ENCODE measurements around the gene TTN.

Gene TTN

DNA sequence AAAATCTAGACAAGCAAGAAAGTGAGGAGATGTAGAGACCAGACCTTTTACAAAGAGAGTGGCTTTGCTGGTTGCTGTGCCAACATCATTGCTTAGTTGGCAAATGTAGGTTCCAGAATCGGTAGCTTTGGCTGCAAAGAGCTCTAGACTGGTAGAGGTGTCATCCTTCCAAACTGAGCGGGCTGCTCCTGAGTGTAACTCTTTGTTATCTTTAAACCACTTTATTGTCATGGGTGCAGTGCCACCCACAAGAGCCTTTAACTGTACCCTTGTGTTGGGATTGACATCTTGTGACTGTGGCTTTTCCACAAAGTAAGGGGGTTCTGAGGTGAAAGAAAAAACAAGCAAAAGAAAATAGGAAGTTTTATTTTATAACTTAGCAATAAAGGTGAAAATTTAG, 77.2 kb downstream of the TTN start:
- Histone ChIP-seq H3K27me3 (ENCODE audit: control insufficient read depth, insufficient read depth, low read length) (no peaks in the 10 kb centered on the region), H3K4me1 (ENCODE audit: control insufficient read depth, insufficient read depth, low read length) (no peaks in the 10 kb centered on the region), H3K4me3 (ENCODE audit: low read depth, low read length) (no peak overlapping the region), H3K9me3 (ENCODE audit: control insufficient read depth, insufficient read depth, low read length) (no peaks in the 10 kb centered on the region), H3K9ac (ENCODE audit: low read depth, low read length) (no peak overlapping the region), H3K36me3 (ENCODE audit: control insufficient read depth, insufficient read depth, low read length) (no peaks in the 10 kb centered on the region)

DNA sequence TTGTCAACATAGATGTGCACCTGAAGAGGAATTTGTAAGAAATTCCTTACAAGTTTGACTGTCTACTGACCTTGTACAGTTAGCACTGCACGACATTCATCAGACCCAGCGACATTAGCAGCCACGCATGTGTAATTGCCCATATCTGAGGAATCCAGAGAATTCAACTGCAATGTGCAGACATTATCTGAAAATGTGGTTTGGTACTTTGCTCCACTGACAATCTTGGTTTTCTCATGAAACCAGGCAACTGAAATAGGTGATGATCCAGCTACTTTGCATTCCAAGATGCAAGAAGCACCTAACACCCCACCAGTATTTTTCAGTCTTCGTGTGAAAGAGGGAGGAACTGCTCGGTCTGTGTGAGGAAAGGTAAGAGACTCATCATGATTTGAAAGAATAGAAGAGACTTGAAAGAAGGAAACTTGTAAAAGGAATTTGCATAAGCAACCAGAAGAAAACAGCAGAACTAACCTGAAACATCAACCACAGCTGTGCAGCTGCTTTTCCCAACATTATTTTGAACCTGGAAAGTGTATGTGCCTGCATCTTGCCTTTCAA, 83.4 kb downstream of the TTN start:
- Histone ChIP-seq H3K4me1 (ENCODE audit: control insufficient read depth, insufficient read depth, low read length) (no peaks in the 10 kb centered on the region), H3K9me3 (ENCODE audit: control insufficient read depth, insufficient read depth, low read length) (no peaks in the 10 kb centered on the region), H3K4me3 (ENCODE audit: low read depth, low read length) (no peak overlapping the region), H3K9ac (ENCODE audit: low read depth, low read length) (no peak overlapping the region), H3K27me3 (ENCODE audit: control insufficient read depth, insufficient read depth, low read length) (no peaks in the 10 kb centered on the region), H3K36me3 (ENCODE audit: control insufficient read depth, insufficient read depth, low read length) (no peaks in the 10 kb centered on the region)

GRCh38 chr2:178722296-178722695, 84.9 kb downstream of the TTN start:
- no peaks in the 10 kb centered on the region for H3K27me3 ChIP-seq (ENCODE audit: control insufficient read depth, insufficient read depth, low read length)
- no peaks in the 10 kb centered on the region for H3K4me1 ChIP-seq (ENCODE audit: control insufficient read depth, insufficient read depth, low read length)
- no peaks in the 10 kb centered on the region for H3K9me3 ChIP-seq (ENCODE audit: control insufficient read depth, insufficient read depth, low read length)
- no peak overlapping the region for H3K9ac ChIP-seq (ENCODE audit: low read depth, low read length)
- H3K4me3 ChIP-seq (ENCODE audit: low read depth, low read length) = no peak overlapping the region
- no peaks in the 10 kb centered on the region for H3K36me3 ChIP-seq (ENCODE audit: control insufficient read depth, insufficient read depth, low read length)

GRCh38 chr2:178718988-178719387, 88.2 kb downstream of the TTN start:
- no peaks in the 10 kb centered on the region for H3K9me3 ChIP-seq (ENCODE audit: control insufficient read depth, insufficient read depth, low read length)
- H3K9ac ChIP-seq (ENCODE audit: low read depth, low read length) = no peak overlapping the region
- H3K4me1 ChIP-seq (ENCODE audit: control insufficient read depth, insufficient read depth, low read length) = no peaks in the 10 kb centered on the region
- no peak overlapping the region for H3K4me3 ChIP-seq (ENCODE audit: low read depth, low read length)
- no peaks in the 10 kb centered on the region for H3K27me3 ChIP-seq (ENCODE audit: control insufficient read depth, insufficient read depth, low read length)
- H3K36me3 ChIP-seq (ENCODE audit: control insufficient read depth, insufficient read depth, low read length) = no peaks in the 10 kb centered on the region

GRCh38 chr2:178718283-178718682, 88.9 kb downstream of the TTN start:
- H3K9ac ChIP-seq (ENCODE audit: low read depth, low read length) = no peak overlapping the region
- H3K36me3 ChIP-seq (ENCODE audit: control insufficient read depth, insufficient read depth, low read length) = no peaks in the 10 kb centered on the region
- no peaks in the 10 kb centered on the region for H3K4me1 ChIP-seq (ENCODE audit: control insufficient read depth, insufficient read depth, low read length)
- no peak overlapping the region for H3K4me3 ChIP-seq (ENCODE audit: low read depth, low read length)
- no peaks in the 10 kb centered on the region for H3K27me3 ChIP-seq (ENCODE audit: control insufficient read depth, insufficient read depth, low read length)
- no peaks in the 10 kb centered on the region for H3K9me3 ChIP-seq (ENCODE audit: control insufficient read depth, insufficient read depth, low read length)

DNA sequence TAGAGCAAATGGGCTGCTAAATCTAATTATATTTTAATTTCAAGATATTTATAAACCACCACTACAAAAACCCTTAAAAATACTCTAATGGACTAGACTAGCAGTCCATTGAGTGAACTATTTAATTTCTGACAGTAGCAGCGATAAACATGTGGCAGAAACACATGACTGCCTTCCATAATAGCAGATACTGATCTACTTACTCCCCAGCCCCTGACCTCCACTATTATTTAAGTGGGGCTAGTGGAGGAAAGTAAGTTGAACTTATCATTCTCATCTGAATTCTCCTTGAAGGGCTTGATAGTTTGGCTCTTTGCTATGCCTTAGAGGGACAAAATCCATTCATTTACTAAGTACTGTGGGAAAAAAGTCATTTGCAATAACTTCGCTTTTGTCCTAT, 90.8 kb downstream of the TTN start:
- Histone ChIP-seq H3K4me1 (ENCODE audit: control insufficient read depth, insufficient read depth, low read length) (no peaks in the 10 kb centered on the region), H3K9ac (ENCODE audit: low read depth, low read length) (no peak overlapping the region), H3K9me3 (ENCODE audit: control insufficient read depth, insufficient read depth, low read length) (no peaks in the 10 kb centered on the region), H3K27me3 (ENCODE audit: control insufficient read depth, insufficient read depth, low read length) (no peaks in the 10 kb centered on the region), H3K4me3 (ENCODE audit: low read depth, low read length) (no peak overlapping the region), H3K36me3 (ENCODE audit: control insufficient read depth, insufficient read depth, low read length) (no peaks in the 10 kb centered on the region)

GRCh38 chr2:178715366-178715765, 91.9 kb downstream of the TTN start:
- no peaks in the 10 kb centered on the region for H3K4me1 ChIP-seq (ENCODE audit: control insufficient read depth, insufficient read depth, low read length)
- H3K4me3 ChIP-seq (ENCODE audit: low read depth, low read length) = no peak overlapping the region
- H3K27me3 ChIP-seq (ENCODE audit: control insufficient read depth, insufficient read depth, low read length) = no peaks in the 10 kb centered on the region
- H3K9ac ChIP-seq (ENCODE audit: low read depth, low read length) = no peak overlapping the region
- H3K36me3 ChIP-seq (ENCODE audit: control insufficient read depth, insufficient read depth, low read length) = no peaks in the 10 kb centered on the region
- H3K9me3 ChIP-seq (ENCODE audit: control insufficient read depth, insufficient read depth, low read length) = no peaks in the 10 kb centered on the region

DNA sequence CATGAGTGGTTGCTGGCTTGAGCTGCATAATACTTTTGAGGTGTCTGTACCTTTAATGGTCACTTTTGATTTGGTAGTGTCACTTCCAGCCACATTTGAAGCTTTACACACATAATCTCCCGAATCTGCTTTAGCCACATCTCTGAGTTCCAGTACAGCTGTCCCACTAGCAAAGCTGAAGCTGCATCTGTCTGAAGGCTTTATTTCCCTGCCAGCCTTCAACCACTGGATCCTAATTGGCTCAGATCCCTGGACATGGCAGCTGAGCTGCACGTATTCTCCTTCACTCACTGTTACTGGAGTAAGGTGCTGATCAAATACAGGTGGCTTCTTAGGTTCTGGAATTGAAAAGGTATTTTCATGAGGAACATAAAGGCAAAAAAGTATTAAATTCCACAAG, 99.7 kb downstream of the TTN start:
- Histone ChIP-seq H3K9ac (ENCODE audit: low read depth, low read length) (no peak overlapping the region), H3K36me3 (ENCODE audit: control insufficient read depth, insufficient read depth, low read length) (no peaks in the 10 kb centered on the region), H3K27me3 (ENCODE audit: control insufficient read depth, insufficient read depth, low read length) (no peaks in the 10 kb centered on the region), H3K4me3 (ENCODE audit: low read depth, low read length) (no peak overlapping the region), H3K9me3 (ENCODE audit: control insufficient read depth, insufficient read depth, low read length) (no peaks in the 10 kb centered on the region), H3K4me1 (ENCODE audit: control insufficient read depth, insufficient read depth, low read length) (no peaks in the 10 kb centered on the region)

- no peaks in the 10 kb centered on the region for H3K9me3 ChIP-seq (ENCODE audit: control insufficient read depth, insufficient read depth, low read length)
- H3K4me1 ChIP-seq (ENCODE audit: control insufficient read depth, insufficient read depth, low read length) = no peaks in the 10 kb centered on the region
- no peak overlapping the region for H3K4me3 ChIP-seq (ENCODE audit: low read depth, low read length)
- H3K9ac ChIP-seq (ENCODE audit: low read depth, low read length) = no peak overlapping the region
- no peaks in the 10 kb centered on the region for H3K27me3 ChIP-seq (ENCODE audit: control insufficient read depth, insufficient read depth, low read length)
- no peaks in the 10 kb centered on the region for H3K36me3 ChIP-seq (ENCODE audit: control insufficient read depth, insufficient read depth, low read length)
Measured at GRCh38 chr2:178704876-178705275, 102.3 kb downstream of the TTN start.

DNA sequence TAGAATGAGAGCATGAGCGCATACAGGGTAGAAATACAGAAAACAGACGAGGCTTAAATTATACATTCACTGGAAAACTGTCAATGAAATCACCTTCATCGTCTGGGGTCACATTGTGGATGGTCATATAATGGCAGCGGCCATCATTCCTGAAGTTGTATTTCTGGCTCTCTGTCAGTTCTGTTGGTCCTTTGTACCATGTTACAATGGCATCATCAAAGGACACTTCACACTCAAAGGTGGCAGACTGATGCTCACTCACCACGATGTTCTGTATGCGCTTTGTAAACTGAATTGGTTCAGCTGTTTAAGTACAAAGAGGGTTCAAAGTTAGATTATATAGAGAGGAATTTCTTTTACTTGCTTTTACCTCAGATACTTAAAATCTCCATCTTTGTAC, 104.9 kb downstream of the TTN start:
- Histone ChIP-seq H3K9ac (ENCODE audit: low read depth, low read length) (no peak overlapping the region), H3K36me3 (ENCODE audit: control insufficient read depth, insufficient read depth, low read length) (no peaks in the 10 kb centered on the region), H3K27me3 (ENCODE audit: control insufficient read depth, insufficient read depth, low read length) (no peaks in the 10 kb centered on the region), H3K4me1 (ENCODE audit: control insufficient read depth, insufficient read depth, low read length) (no peaks in the 10 kb centered on the region), H3K9me3 (ENCODE audit: control insufficient read depth, insufficient read depth, low read length) (no peaks in the 10 kb centered on the region), H3K4me3 (ENCODE audit: low read depth, low read length) (no peak overlapping the region)

- Histone ChIP-seq H3K27me3 (ENCODE audit: control insufficient read depth, insufficient read depth, low read length) (no peaks in the 10 kb centered on the region), H3K9me3 (ENCODE audit: control insufficient read depth, insufficient read depth, low read length) (no peaks in the 10 kb centered on the region), H3K9ac (ENCODE audit: low read depth, low read length) (no peak overlapping the region), H3K36me3 (ENCODE audit: control insufficient read depth, insufficient read depth, low read length) (no peaks in the 10 kb centered on the region), H3K4me1 (ENCODE audit: control insufficient read depth, insufficient read depth, low read length) (no peaks in the 10 kb centered on the region), H3K4me3 (ENCODE audit: low read depth, low read length) (no peak overlapping the region)
Measured at GRCh38 chr2:178700922-178701342, 106.3 kb downstream of the TTN start.

DNA sequence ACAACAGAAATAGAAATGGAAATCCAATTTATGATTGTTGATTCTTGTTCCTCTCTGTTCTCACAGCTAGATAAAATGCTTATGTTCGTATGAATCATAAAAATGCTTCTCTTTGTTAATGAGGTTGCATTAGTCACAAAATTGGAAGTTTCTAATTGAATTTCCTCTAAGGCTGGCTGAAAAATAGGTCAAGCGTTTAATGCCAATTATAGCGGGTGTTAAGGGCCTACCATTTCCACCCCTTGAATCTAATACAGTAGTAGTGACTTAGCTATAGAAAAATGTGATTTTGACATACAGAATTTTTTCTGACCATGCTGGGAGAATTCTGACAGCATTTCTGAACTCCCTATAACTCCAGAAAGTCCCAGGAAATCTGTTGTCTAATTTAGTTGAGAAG, 107.1 kb downstream of the TTN start:
- no peak overlapping the region for H3K4me3 ChIP-seq (ENCODE audit: low read depth, low read length)
- no peaks in the 10 kb centered on the region for H3K4me1 ChIP-seq (ENCODE audit: control insufficient read depth, insufficient read depth, low read length)
- H3K36me3 ChIP-seq (ENCODE audit: control insufficient read depth, insufficient read depth, low read length) = no peaks in the 10 kb centered on the region

GRCh38 chr2:178692845-178693244, 114.4 kb downstream of the TTN start:
- Histone ChIP-seq H3K27me3 (ENCODE audit: control insufficient read depth, insufficient read depth, low read length) (no peaks in the 10 kb centered on the region), H3K9ac (ENCODE audit: low read depth, low read length) (no peak overlapping the region)

More for the DNA sequence above, 107.1 kb downstream of the TTN start:
- Histone ChIP-seq H3K9ac (ENCODE audit: low read depth, low read length) (no peak overlapping the region), H3K9me3 (ENCODE audit: control insufficient read depth, insufficient read depth, low read length) (no peaks in the 10 kb centered on the region), H3K27me3 (ENCODE audit: control insufficient read depth, insufficient read depth, low read length) (no peaks in the 10 kb centered on the region)

More at GRCh38 chr2:178692845-178693244, 114.4 kb downstream of the TTN start:
- Histone ChIP-seq H3K36me3 (ENCODE audit: control insufficient read depth, insufficient read depth, low read length) (no peaks in the 10 kb centered on the region), H3K9me3 (ENCODE audit: control insufficient read depth, insufficient read depth, low read length) (no peaks in the 10 kb centered on the region), H3K4me3 (ENCODE audit: low read depth, low read length) (no peak overlapping the region), H3K4me1 (ENCODE audit: control insufficient read depth, insufficient read depth, low read length) (no peaks in the 10 kb centered on the region)

Measured in iPS-15b (cell line).